Loucy (cell line): Measurements from ENCODE around the gene LFNG.
"Not testable (repeated sequence)": the region's sequence is repeated elsewhere in the genome, so short reads cannot be mapped to it uniquely, and the experiment has no call there.

Experiments used
- H2AFZ ChIP-seq: fragments of 200-600 bp; sonication (generic); 2 replicates; pipeline ENCODE4 v1.6.0; 2016; ENCODE audit warnings: antibody characterized with exemption, mild to moderate bottlenecking, low read length, moderate library complexity
- H3F3A ChIP-seq: fragments of 200-600 bp; 2 replicates; pipeline ENCODE4 v1.6.0; 2016; ENCODE audit warnings: antibody characterized with exemption, low read depth, mild to moderate bottlenecking
- H3K27me3 ChIP-seq: fragments of 200-600 bp; sonication (generic); 2 replicates; pipeline ENCODE4 v1.6.1; 2014; ENCODE audit warnings: low read length, mild to moderate bottlenecking; ENCODE audit not compliant: insufficient read depth, poor library complexity, severe bottlenecking
- H3K36me3 ChIP-seq: fragments of 200-600 bp; sonication (generic); 2 replicates; pipeline ENCODE4 v1.6.1; 2016; ENCODE audit warnings: low read length; ENCODE audit not compliant: insufficient read depth
- H3K4me1 ChIP-seq: fragments of 200-600 bp; sonication (generic); 2 replicates; pipeline ENCODE4 v1.5.1; 2014; ENCODE audit warnings: low read length, mild to moderate bottlenecking; ENCODE audit not compliant: insufficient read depth, poor library complexity, severe bottlenecking
- H3K4me2 ChIP-seq: fragments of 200-600 bp; sonication (generic); 2 replicates; pipeline ENCODE4 v1.6.0; 2014; ENCODE audit warnings: antibody characterized with exemption, low read length, low read depth, mild to moderate bottlenecking; ENCODE audit not compliant: poor library complexity, severe bottlenecking
- H3K4me3 ChIP-seq: fragments of 200-600 bp; sonication (generic); 2 replicates; pipeline ENCODE4 v1.5.1; 2014; ENCODE audit warnings: low read length, mild to moderate bottlenecking, mixed read lengths; ENCODE audit not compliant: poor library complexity, severe bottlenecking
- H3K79me2 ChIP-seq: fragments of 200-600 bp; sonication (generic); 2 replicates; pipeline ENCODE4 v1.6.1; 2014; ENCODE audit warnings: low read length; ENCODE audit not compliant: insufficient read depth
- H3K9ac ChIP-seq: fragments of 200-600 bp; sonication (generic); 2 replicates; pipeline ENCODE4 v1.6.0; 2014; ENCODE audit warnings: mild to moderate bottlenecking, low read depth, low read length, moderate library complexity; ENCODE audit not compliant: poor library complexity, severe bottlenecking
- H3K9me2 ChIP-seq: fragments of 200-600 bp; sonication (generic); replicated peaks from 2 replicates; pipeline ENCODE4 v1.6.1; 2016; ENCODE audit warnings: low read depth, low read length, mixed read lengths
- H3K9me3 ChIP-seq: fragments of 200-600 bp; sonication (generic); 2 replicates; pipeline ENCODE4 v1.6.1; 2014; ENCODE audit warnings: mild to moderate bottlenecking, antibody characterized with exemption, low read length, low read depth; ENCODE audit not compliant: insufficient read depth
- H4K20me1 ChIP-seq: fragments of 200-600 bp; sonication (generic); 2 replicates; pipeline ENCODE4 v1.6.0; 2014; ENCODE audit warnings: antibody characterized with exemption, low read length, mild to moderate bottlenecking; ENCODE audit not compliant: insufficient read depth, poor library complexity, severe bottlenecking
- EZH2phosphoT487 ChIP-seq: fragments of 200-600 bp; IDR thresholded peaks from 2 replicates; pipeline ENCODE4 v1.6.1; 2018; ENCODE audit warnings: antibody characterized with exemption, mild to moderate bottlenecking, moderate library complexity, borderline replicate concordance
- TF ChIP-seq, protein P1 (sequence below): fragments of 200-600 bp; sonication (generic); conservative IDR thresholded peaks from 2 replicates; pipeline ENCODE4 v1.5.1; 2014; ENCODE audit warnings: mild to moderate bottlenecking, antibody characterized with exemption, low read length

Gene LFNG

DNA sequence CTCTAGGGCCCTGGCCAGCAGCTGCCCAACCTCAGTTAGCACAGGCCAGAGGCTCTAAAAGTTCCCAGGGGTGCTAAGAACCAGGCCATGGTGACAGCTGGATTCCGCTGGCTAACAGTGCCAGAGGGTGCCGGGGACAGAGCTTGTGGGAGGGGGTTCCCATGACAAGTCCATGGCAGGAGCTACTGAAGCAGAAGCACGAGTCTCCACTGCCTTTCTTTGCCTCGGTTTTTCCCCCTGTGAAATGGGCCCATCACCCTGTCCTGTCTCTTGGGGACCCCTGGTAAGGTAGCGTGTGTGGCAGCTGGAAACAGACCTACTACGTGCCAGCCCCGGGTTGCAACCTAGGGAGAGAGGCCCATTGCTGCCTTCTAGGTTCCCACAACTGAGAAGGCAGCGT is 13.2 kb downstream of the LFNG start:
- H4K20me1 ChIP-seq, H3K9ac ChIP-seq, H3K4me2 ChIP-seq, H3F3A ChIP-seq, H3K9me2 ChIP-seq, H3K36me3 ChIP-seq, H3K79me2 ChIP-seq, H2AFZ ChIP-seq, H3K9me3 ChIP-seq, H3K4me3 ChIP-seq, H3K27me3 ChIP-seq: not testable (repeated sequence)
- H3K4me1 ChIP-seq: peaks cover 25% of the 10 kb centered on the region

GRCh38 chr7:2533566-2533965 is 14.0 kb downstream of the LFNG start:
- H3K9me3 ChIP-seq, H3K27me3 ChIP-seq, H3K4me3 ChIP-seq, H3F3A ChIP-seq, H4K20me1 ChIP-seq, H3K36me3 ChIP-seq, H3K79me2 ChIP-seq, H3K4me2 ChIP-seq, H3K9me2 ChIP-seq, H2AFZ ChIP-seq, H3K9ac ChIP-seq: not testable (repeated sequence)
- H3K4me1 ChIP-seq: peaks cover 25% of the 10 kb centered on the region

- H3K4me1 ChIP-seq: peaks cover 19% of the 10 kb centered on the region
- not testable (repeated sequence) for H3F3A ChIP-seq, H2AFZ ChIP-seq, H3K9ac ChIP-seq, H3K79me2 ChIP-seq, H4K20me1 ChIP-seq, H3K4me2 ChIP-seq, H3K9me3 ChIP-seq, H3K4me3 ChIP-seq, H3K27me3 ChIP-seq, H3K36me3 ChIP-seq, H3K9me2 ChIP-seq
These were observed 14.6 kb downstream of the LFNG start for GRCh38 chr7:2534214-2534613.

GRCh38 chr7:2535872-2536627 is 16.5 kb downstream of the LFNG start:
- H3K9me2 ChIP-seq, H3K4me3 ChIP-seq, H2AFZ ChIP-seq, H3K4me1 ChIP-seq, H3K9ac ChIP-seq, H3F3A ChIP-seq, H3K4me2 ChIP-seq, H3K27me3 ChIP-seq, H4K20me1 ChIP-seq, H3K9me3 ChIP-seq, H3K79me2 ChIP-seq: not testable (repeated sequence)
- peaks cover 14% of the 10 kb centered on the region; the same call in 1 of the 2 replicates for H3K36me3 ChIP-seq

DNA sequence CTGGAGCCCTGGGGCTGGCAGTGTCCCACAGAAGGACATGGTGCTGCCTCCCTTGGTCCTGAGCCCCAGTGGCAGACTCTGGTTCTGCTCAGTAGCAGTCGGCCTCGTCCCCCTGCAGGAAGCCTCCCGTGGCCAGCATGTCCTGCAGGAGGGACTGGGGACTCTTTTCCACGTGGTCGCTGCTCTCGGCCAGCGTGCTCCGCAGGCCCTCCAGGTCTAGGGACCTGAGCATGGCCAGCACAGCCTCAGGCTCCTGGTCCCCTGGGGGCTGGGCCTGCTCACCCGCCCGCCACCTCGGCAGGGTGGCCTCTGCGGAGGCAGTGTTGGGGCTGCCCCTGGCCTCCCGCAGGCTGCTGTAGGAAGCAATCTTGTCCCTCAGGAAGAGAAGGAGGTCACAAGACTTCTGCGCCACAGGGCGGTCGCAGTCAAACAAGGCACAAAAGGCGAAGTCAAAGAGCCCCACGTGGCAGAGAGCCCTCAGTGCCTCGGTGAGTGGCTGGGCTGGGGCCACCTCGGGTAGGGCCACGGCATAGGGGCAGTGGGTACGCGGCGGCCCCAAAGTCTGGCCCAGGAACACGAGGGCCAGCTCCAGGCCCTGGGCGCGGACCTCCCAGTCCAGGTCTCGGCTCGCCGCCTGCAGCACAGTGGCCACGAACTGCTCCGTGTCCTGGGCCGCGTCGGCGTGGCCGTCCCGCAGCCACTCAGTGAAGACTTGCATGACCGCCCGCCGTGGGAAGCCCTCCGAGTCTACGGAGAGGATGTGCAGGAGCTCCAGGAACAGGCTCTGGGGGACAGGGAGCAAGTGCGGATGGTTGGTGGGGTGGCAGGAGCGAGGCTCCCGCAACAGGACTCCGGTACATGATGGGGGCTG is 18.6 kb downstream of the LFNG start:
- Histone ChIP-seq H4K20me1 (no peaks in the 10 kb centered on the region), H3K36me3 (peaks cover 29% of the 10 kb centered on the region; the same call in 1 of the 2 replicates), H3K79me2 (no peaks in the 10 kb centered on the region), H3K27me3 (no peaks in the 10 kb centered on the region), H3K4me3 (no peak overlapping the region), H3F3A (no peaks in the 10 kb centered on the region), H3K9ac (no peak overlapping the region), H3K4me1 (no peaks in the 10 kb centered on the region), H2AFZ (no peak overlapping the region), H3K9me2 (no peaks in the 10 kb centered on the region), H3K9me3 (no peaks in the 10 kb centered on the region), H3K4me2 (no peak overlapping the region)
- TF ChIP-seq EZH2phosphoT487: no peak
- TF ChIP-seq, protein P1, sequence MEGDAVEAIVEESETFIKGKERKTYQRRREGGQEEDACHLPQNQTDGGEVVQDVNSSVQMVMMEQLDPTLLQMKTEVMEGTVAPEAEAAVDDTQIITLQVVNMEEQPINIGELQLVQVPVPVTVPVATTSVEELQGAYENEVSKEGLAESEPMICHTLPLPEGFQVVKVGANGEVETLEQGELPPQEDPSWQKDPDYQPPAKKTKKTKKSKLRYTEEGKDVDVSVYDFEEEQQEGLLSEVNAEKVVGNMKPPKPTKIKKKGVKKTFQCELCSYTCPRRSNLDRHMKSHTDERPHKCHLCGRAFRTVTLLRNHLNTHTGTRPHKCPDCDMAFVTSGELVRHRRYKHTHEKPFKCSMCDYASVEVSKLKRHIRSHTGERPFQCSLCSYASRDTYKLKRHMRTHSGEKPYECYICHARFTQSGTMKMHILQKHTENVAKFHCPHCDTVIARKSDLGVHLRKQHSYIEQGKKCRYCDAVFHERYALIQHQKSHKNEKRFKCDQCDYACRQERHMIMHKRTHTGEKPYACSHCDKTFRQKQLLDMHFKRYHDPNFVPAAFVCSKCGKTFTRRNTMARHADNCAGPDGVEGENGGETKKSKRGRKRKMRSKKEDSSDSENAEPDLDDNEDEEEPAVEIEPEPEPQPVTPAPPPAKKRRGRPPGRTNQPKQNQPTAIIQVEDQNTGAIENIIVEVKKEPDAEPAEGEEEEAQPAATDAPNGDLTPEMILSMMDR: no peak
